Upper lobe of right lung (tissue), 1 donor: ENCODE results near the gene USHBP1. TPM values are rescaled to one million over a fixed set of nuclear protein-coding genes. Genes with fewer than 3 reads are reported as not detected.

Source experiments
- ATAC-seq: fragments of 200-7000 bp; cut with Tn5 transposase; one replicate; pipeline ENCODE4 v1.9.1; 2020; ENCODE audit warnings: mild to moderate bottlenecking, moderate library complexity
- DNase-seq: peaks from one replicate; pipeline ENCODE4 v3.0.0-alpha.2; 2020
- H3K27ac ChIP-seq: fragments of 200-600 bp; one replicate; pipeline ENCODE4 v1.8.0; 2022
- H3K27me3 ChIP-seq: fragments of 200-600 bp; one replicate; pipeline ENCODE4 v1.8.0; 2022; ENCODE audit warnings: mild to moderate bottlenecking
- H3K36me3 ChIP-seq: fragments of 200-600 bp; one replicate; pipeline ENCODE4 v1.8.0; 2022
- H3K4me1 ChIP-seq: fragments of 200-600 bp; one replicate; pipeline ENCODE4 v1.8.0; 2022
- H3K4me3 ChIP-seq: fragments of 200-600 bp; one replicate; pipeline ENCODE4 v1.8.0; 2022; ENCODE audit warnings: mild to moderate bottlenecking
- H3K9me3 ChIP-seq: fragments of 200-600 bp; one replicate; pipeline ENCODE4 v1.8.0; 2022
- CTCF ChIP-seq: fragments of 200-600 bp; IDR thresholded peaks from one replicate; pipeline ENCODE4 v1.8.0; 2022; ENCODE audit warnings: antibody characterized with exemption
- intact Hi-C: fragments of 100-400 bp; cut with DNase I; formaldehyde crosslinking; loops from one replicate; pipeline ENCODE4 v1.11.0; 2022
- total RNA-seq: library from RNA; stranded (reverse); fragmentation: NEBNext Ultra II Directional; extraction: Animal tissue kit (Norgen Biotek cat#: 25700); gene quantifications from one replicate; pipeline ENCODE4 v1.2.1, GENCODE V29; 2021
- donor health status: DM: no; HTN: yes; CAD: no; lungs with severe emphysema.

The USHBP1 gene
- total RNA-seq, 1 donor from 2014 or later = 14.0 TPM

- intact Hi-C loops = no loop called here
- Histone ChIP-seq H3K27me3 (no peaks in the 10 kb centered on the region), H3K36me3 (peaks cover 46% of the 10 kb centered on the region), H3K4me3 (no peak overlapping the region), H3K4me1 (peaks cover 6% of the 10 kb centered on the region), H3K27ac (no peak overlapping the region), H3K9me3 (no peaks in the 10 kb centered on the region)
- DNase-seq (no peak), ATAC-seq (no peak)
- no peak for TF ChIP-seq CTCF
Measured at GRCh38 chr19:17268754-17269153, 4.2 kb upstream of the USHBP1 start.

- peak; percentile 94 for DNase-seq
- Histone ChIP-seq H3K4me1 (peaks cover 6% of the 10 kb centered on the region), H3K9me3 (no peaks in the 10 kb centered on the region), H3K27ac (peak within 1 kb of the TSS; percentile 78), H3K27me3 (no peaks in the 10 kb centered on the region), H3K4me3 (peak within 1 kb of the TSS; percentile 70), H3K36me3 (peaks cover 35% of the 10 kb centered on the region)
- intact Hi-C loops = no loop called here
- ATAC-seq = peak; percentile 97
- TF ChIP-seq CTCF = no peak
Measured at GRCh38 chr19:17266975-17267788, 2.6 kb upstream of the USHBP1 start, which contains the start of gene BABAM1. Gene BABAM1 (plus strand): TSS chr19:17267443. CDS start chr19:17268807, 1,364 bp downstream.

GRCh38 chr19:17266589-17266974, 2.0 kb upstream of the USHBP1 start:
- H3K27me3 ChIP-seq = no peaks in the 10 kb centered on the region
- H3K9me3 ChIP-seq = no peaks in the 10 kb centered on the region
- H3K36me3 ChIP-seq = peaks cover 30% of the 10 kb centered on the region
- H3K4me3 ChIP-seq = peak overlapping the region; percentile 23
- H3K27ac ChIP-seq = no peak overlapping the region
- intact Hi-C loops = no loop called here
- ATAC-seq (no peak), DNase-seq (no peak)
- no peak for TF ChIP-seq CTCF
- peaks cover 6% of the 10 kb centered on the region for H3K4me1 ChIP-seq

DNA sequence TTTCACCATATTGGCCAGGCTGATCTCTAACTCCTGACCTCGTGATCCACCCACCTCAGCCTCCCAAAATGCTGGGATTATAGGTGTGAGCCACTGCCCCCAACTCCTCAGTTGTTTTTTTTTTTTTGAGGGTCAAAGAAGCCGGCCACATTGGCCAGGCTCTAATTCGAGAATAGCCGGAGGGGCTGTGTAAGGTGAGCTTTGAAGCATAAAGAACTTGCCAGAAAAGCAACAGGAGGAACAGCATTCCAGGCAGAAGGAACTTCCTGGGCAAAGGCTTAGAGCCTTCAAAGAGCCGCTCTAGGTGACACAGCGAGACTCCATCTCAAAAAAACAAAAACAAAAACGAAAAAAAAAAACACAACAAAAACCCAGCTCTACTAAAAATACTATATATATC, 1.5 kb upstream of the USHBP1 start:
- ATAC-seq (no peak), DNase-seq (no peak)
- peaks cover 24% of the 10 kb centered on the region for H3K36me3 ChIP-seq
- TF ChIP-seq CTCF = no peak
- H3K27me3 ChIP-seq = no peaks in the 10 kb centered on the region
- no peak overlapping the region for H3K27ac ChIP-seq
- no peak overlapping the region for H3K4me3 ChIP-seq
- H3K9me3 ChIP-seq = no peaks in the 10 kb centered on the region
- peaks cover 6% of the 10 kb centered on the region for H3K4me1 ChIP-seq
- intact Hi-C loops = no loop called here

- no peak for TF ChIP-seq CTCF
- no peak for DNase-seq
- Histone ChIP-seq H3K4me3 (peak overlapping the region; percentile 52), H3K27me3 (no peaks in the 10 kb centered on the region), H3K36me3 (peaks cover 4% of the 10 kb centered on the region), H3K27ac (peak overlapping the region; percentile 78), H3K9me3 (no peaks in the 10 kb centered on the region), H3K4me1 (peaks cover 6% of the 10 kb centered on the region)
- ATAC-seq = no peak
- intact Hi-C loops = no loop called here
Measured at GRCh38 chr19:17263712-17264640, 569 bp downstream of the USHBP1 start.
